HEK293 (cell line): Measurements from ENCODE around the gene CD163L1.

Experiments
- ZNF629 ChIP-seq: fragments of 450-650 bp; formaldehyde crosslinking; IDR thresholded peaks from 2 replicates; pipeline ENCODE4 v1.5.1; 2017; ENCODE audit warnings: missing biosample characterization, missing genetic modification characterization
- TF ChIP-seq, protein P1 (sequence below): fragments of 450-650 bp; formaldehyde crosslinking; IDR thresholded peaks from 2 replicates; pipeline ENCODE4 v1.5.0; 2017; ENCODE audit warnings: missing biosample characterization, missing genetic modification characterization, borderline replicate concordance

The CD163L1 gene

GRCh38 chr12:7310070-7310469 is 133.9 kb downstream of the CD163L1 start (continued):
- TF ChIP-seq, protein P1, sequence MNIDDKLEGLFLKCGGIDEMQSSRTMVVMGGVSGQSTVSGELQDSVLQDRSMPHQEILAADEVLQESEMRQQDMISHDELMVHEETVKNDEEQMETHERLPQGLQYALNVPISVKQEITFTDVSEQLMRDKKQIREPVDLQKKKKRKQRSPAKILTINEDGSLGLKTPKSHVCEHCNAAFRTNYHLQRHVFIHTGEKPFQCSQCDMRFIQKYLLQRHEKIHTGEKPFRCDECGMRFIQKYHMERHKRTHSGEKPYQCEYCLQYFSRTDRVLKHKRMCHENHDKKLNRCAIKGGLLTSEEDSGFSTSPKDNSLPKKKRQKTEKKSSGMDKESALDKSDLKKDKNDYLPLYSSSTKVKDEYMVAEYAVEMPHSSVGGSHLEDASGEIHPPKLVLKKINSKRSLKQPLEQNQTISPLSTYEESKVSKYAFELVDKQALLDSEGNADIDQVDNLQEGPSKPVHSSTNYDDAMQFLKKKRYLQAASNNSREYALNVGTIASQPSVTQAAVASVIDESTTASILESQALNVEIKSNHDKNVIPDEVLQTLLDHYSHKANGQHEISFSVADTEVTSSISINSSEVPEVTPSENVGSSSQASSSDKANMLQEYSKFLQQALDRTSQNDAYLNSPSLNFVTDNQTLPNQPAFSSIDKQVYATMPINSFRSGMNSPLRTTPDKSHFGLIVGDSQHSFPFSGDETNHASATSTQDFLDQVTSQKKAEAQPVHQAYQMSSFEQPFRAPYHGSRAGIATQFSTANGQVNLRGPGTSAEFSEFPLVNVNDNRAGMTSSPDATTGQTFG = no peak
- no peak for TF ChIP-seq ZNF629 (tag by site-specific recombination)
